Activated CD8-positive, alpha-beta T cell treated with anti-CD3 and anti-CD28 coated beads for 36 hours (primary cell): ENCODE data around the gene SGK1. TPM values are rescaled to one million over a fixed set of nuclear protein-coding genes. Genes with fewer than 3 reads are reported as not detected.

Experiments
- ATAC-seq: fragments of 200-7000 bp; cut with Tn5 transposase; one replicate; pipeline ENCODE4 v1.10.0; 2021; ENCODE audit warnings: mild to moderate bottlenecking, moderate library complexity
- CTCF ChIA-PET: fragments of 350-600 bp; sonication (Branson Sonifier 250); formaldehyde crosslinking; loops from one replicate; lab custom pipeline; 2021; ENCODE audit warnings: antibody characterized with exemption; lab: Charles Lee
- POLR2A ChIA-PET: fragments of 350-600 bp; sonication (Branson Sonifier 250); formaldehyde crosslinking; loops from one replicate; lab custom pipeline; 2021; ENCODE audit warnings: antibody characterized with exemption; lab: Charles Lee
- DNase-seq: peaks from one replicate; pipeline ENCODE4 v3.0.0-alpha.2; 2020
- H3K27ac Mint-ChIP-seq: one replicate; pipeline ENCODE4 v1.8.0; 2021; ENCODE audit warnings: mild to moderate bottlenecking, mixed read lengths
- H3K27me3 Mint-ChIP-seq: one replicate; pipeline ENCODE4 v1.8.0; 2021; ENCODE audit warnings: mixed read lengths
- H3K36me3 Mint-ChIP-seq: one replicate; pipeline ENCODE4 v1.8.0; 2021; ENCODE audit warnings: low read depth, mixed read lengths
- H3K4me1 Mint-ChIP-seq: one replicate; pipeline ENCODE4 v1.8.0; 2021; ENCODE audit warnings: low read depth, mixed read lengths
- H3K4me3 Mint-ChIP-seq: one replicate; pipeline ENCODE4 v1.8.0; 2021; ENCODE audit warnings: mild to moderate bottlenecking, moderate library complexity, mixed read lengths
- H3K9me3 Mint-ChIP-seq: one replicate; pipeline ENCODE4 v1.8.0; 2021; ENCODE audit warnings: mixed read lengths
- intact Hi-C: fragments of 100-400 bp; cut with micrococcal nuclease; formaldehyde crosslinking; loops from one replicate; pipeline ENCODE4 v1.10.0; 2022
- total RNA-seq, 2 experiments: library from RNA; stranded (reverse); gene quantifications; one replicate each; pipeline ENCODE4 v1.2.3, GENCODE V29; 2021
- TF ChIP-seq, protein P1 (sequence below): fragments of 200-600 bp; IDR thresholded peaks from one replicate; pipeline ENCODE4 v1.8.0; 2022; ENCODE audit warnings: antibody characterized with exemption, mild to moderate bottlenecking

The SGK1 gene
- total RNA-seq, 2 experiments from 2014 or later, result 46.4 to 53.4 TPM

GRCh38 chr6:134161041-134161440, 156.9 kb downstream of the SGK1 start:
- Mint-ChIP-seq H3K36me3 (no peaks in the 10 kb centered on the region), H3K27me3 (no peaks in the 10 kb centered on the region), H3K4me1 (no peaks in the 10 kb centered on the region), H3K9me3 (no peaks in the 10 kb centered on the region), H3K27ac (no peak overlapping the region), H3K4me3 (no peak overlapping the region)
- intact Hi-C loops, result no loop called here
- TF ChIP-seq, protein P1, sequence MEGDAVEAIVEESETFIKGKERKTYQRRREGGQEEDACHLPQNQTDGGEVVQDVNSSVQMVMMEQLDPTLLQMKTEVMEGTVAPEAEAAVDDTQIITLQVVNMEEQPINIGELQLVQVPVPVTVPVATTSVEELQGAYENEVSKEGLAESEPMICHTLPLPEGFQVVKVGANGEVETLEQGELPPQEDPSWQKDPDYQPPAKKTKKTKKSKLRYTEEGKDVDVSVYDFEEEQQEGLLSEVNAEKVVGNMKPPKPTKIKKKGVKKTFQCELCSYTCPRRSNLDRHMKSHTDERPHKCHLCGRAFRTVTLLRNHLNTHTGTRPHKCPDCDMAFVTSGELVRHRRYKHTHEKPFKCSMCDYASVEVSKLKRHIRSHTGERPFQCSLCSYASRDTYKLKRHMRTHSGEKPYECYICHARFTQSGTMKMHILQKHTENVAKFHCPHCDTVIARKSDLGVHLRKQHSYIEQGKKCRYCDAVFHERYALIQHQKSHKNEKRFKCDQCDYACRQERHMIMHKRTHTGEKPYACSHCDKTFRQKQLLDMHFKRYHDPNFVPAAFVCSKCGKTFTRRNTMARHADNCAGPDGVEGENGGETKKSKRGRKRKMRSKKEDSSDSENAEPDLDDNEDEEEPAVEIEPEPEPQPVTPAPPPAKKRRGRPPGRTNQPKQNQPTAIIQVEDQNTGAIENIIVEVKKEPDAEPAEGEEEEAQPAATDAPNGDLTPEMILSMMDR, result no peak
- ChIA-PET POLR2A (no interaction called here), CTCF (interaction anchor here (1.1 to 3.8 kb wide), 3 partner anchors 239 to 779 kb away, joined by 3 to 17 read pairs (median 5); no protein-coding TSS in a partner anchor)
- no peak for DNase-seq
- ATAC-seq, result no peak

GRCh38 chr6:134152767-134153485, 165.0 kb downstream of the SGK1 start:
- H3K4me1 Mint-ChIP-seq, result no peaks in the 10 kb centered on the region
- ATAC-seq (no peak), DNase-seq (no peak)
- H3K4me3 Mint-ChIP-seq, result no peak overlapping the region
- no peak overlapping the region for H3K27ac Mint-ChIP-seq
- H3K36me3 Mint-ChIP-seq, result no peaks in the 10 kb centered on the region
- ChIA-PET CTCF (interaction anchor here (1.2 to 2.6 kb wide), 7 partner anchors 9 to 787 kb away, joined by 3 to 12 read pairs (median 5); no protein-coding TSS in a partner anchor), POLR2A (no interaction called here)
- intact Hi-C loops, result no loop called here
- TF ChIP-seq, protein P1, result no peak
- no peaks in the 10 kb centered on the region for H3K9me3 Mint-ChIP-seq
- peaks cover 2% of the 10 kb centered on the region for H3K27me3 Mint-ChIP-seq

GRCh38 chr6:134148566-134148965, 169.3 kb downstream of the SGK1 start:
- Mint-ChIP-seq H3K4me1 (no peaks in the 10 kb centered on the region), H3K27ac (no peak overlapping the region), H3K4me3 (no peak overlapping the region), H3K27me3 (peaks cover 2% of the 10 kb centered on the region), H3K9me3 (no peaks in the 10 kb centered on the region), H3K36me3 (no peaks in the 10 kb centered on the region)
- ChIA-PET POLR2A (interaction anchor here (0.9 kb wide), 1 partner anchor 700 kb away, joined by 3 read pairs; no protein-coding TSS in a partner anchor), CTCF (interaction anchor here (0.7 to 2.1 kb wide), 6 partner anchors 8 to 674 kb away, joined by 3 to 10 read pairs (median 4); no protein-coding TSS in a partner anchor)
- ATAC-seq (no peak), DNase-seq (no peak)
- intact Hi-C loops, result no loop called here
- TF ChIP-seq, protein P1, result no peak

DNA sequence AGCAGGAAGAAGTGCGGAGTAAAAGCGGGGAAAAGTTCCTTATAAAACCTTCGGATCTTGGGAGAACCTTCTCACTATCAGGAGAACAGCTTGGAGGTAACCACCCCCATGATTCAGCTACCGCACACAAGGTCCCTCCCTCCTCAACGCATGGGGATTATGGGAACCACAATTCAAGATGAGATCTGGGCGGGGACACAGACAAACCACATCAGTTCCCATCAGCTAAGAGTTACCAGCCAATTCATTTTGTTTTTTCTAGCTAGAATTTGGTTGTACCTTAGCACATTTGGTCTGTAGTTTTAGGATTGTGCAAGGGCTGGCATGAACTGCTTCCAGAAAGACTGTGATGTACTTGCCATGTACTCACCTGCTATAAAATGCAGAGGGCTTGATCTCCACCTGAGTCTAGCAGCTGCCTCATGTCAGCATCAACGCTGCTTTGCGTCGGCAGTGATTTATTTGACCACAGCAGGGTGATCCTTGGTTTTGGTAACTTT, 170.8 kb downstream of the SGK1 start:
- intact Hi-C loops, result no loop called here
- no peak overlapping the region for H3K27ac Mint-ChIP-seq
- no peaks in the 10 kb centered on the region for H3K9me3 Mint-ChIP-seq
- CTCF ChIA-PET, result interaction anchor here (1.6 kb wide), 1 partner anchor 494 kb away, joined by 4 read pairs; no protein-coding TSS in a partner anchor
- DNase-seq (no peak), ATAC-seq (no peak)
- POLR2A ChIA-PET, result no interaction called here
- H3K36me3 Mint-ChIP-seq, result no peaks in the 10 kb centered on the region
- no peaks in the 10 kb centered on the region for H3K4me1 Mint-ChIP-seq
- no peak overlapping the region for H3K4me3 Mint-ChIP-seq
- peaks cover 2% of the 10 kb centered on the region for H3K27me3 Mint-ChIP-seq
- TF ChIP-seq, protein P1, result no peak
